ENCODE data around the gene PHRF1.

GRCh38 chr11:586376-587316 is 10.4 kb downstream of the PHRF1 start:
- no peak for TF ChIP-seq CTCF (IDR thresholded peaks at IDR 0.05)
- no peak for TF ChIP-seq POLR2A (IDR thresholded peaks at IDR 0.05)
- TF ChIP-seq EP300 (IDR thresholded peaks at IDR 0.05): no peak

Measured in ovary (tissue), 3 donors.